SK-N-SH (cell line): ENCODE data around the gene MAPK12. TPM values are rescaled to one million over a fixed set of nuclear protein-coding genes. Genes with fewer than 3 reads are reported as not detected.
"Not testable (repeated sequence)": the region's sequence is repeated elsewhere in the genome, so short reads cannot be mapped to it uniquely, and the experiment has no call there.

Source experiments
- CTCF ChIA-PET: fragments of 300-600, 350-600 bp; formaldehyde crosslinking; extraction: SDS; loops from one replicate; lab custom pipeline; 2021; lab: Yijun Ruan, JAX
- POLR2A ChIA-PET: fragments of 350-600 bp; sonication (Branson Sonifier 250); formaldehyde crosslinking; extraction: SDS; loops from one replicate; lab custom pipeline; 2020; ENCODE audit warnings: antibody characterized with exemption, inconsistent platforms; lab: Yijun Ruan, JAX
- DNase-seq: peaks from one replicate; pipeline ENCODE4 v3.0.0; 2012
- H2AFZ ChIP-seq: fragments of 200-600 bp; sonication (generic); 2 replicates; pipeline ENCODE4 v1.8.1; 2016; ENCODE audit warnings: antibody characterized with exemption, mild to moderate bottlenecking, low read depth
- H3F3A ChIP-seq: fragments of 200-600 bp; sonication (generic); replicated peaks from 2 replicates; pipeline ENCODE3; 2016; ENCODE audit warnings: antibody characterized with exemption, mild to moderate bottlenecking; ENCODE audit not compliant: insufficient read depth
- H3K27ac ChIP-seq, 2 experiments: fragments of 200-500 bp in 1 of 2; fragments of 200-600 bp in 1 of 2; sonication (Bioruptor generic) in 1 of 2; sonication (generic), shearing (Covaris generic) in 1 of 2; 2 replicates each; pipeline versions ENCODE4 v1.5.1 to v1.6.1; 2014 to 2016; ENCODE audit warnings: low read depth in 2 of 2, inconsistent platforms in 1 of 2, low read length in 1 of 2, mild to moderate bottlenecking in 1 of 2, mixed read lengths in 1 of 2
- H3K27me3 ChIP-seq: fragments of 200-600 bp; sonication (generic), shearing (Covaris generic); 2 replicates; pipeline ENCODE4 v1.6.1; 2016; ENCODE audit warnings: mixed run types; ENCODE audit not compliant: insufficient read depth
- H3K36me3 ChIP-seq, 2 experiments: fragments of 200-500 bp in 1 of 2; fragments of 200-600 bp in 1 of 2; sonication (Bioruptor generic) in 1 of 2; sonication (generic) in 1 of 2; replicated peaks in 1 of 2; 2 replicates each; pipeline versions ENCODE3 to v1.5.1; 2014 to 2016; ENCODE audit warnings: low read length in 1 of 2, mild to moderate bottlenecking in 1 of 2; ENCODE audit not compliant: insufficient read depth in 2 of 2, control insufficient read depth in 1 of 2
- H3K4me1 ChIP-seq, 2 experiments: fragments of 200-500 bp in 1 of 2; fragments of 200-600 bp in 1 of 2; sonication (Bioruptor generic) in 1 of 2; sonication (generic), shearing (Covaris generic) in 1 of 2; 2 replicates each; pipeline versions ENCODE4 v1.5.1 to v1.6.1; 2014 to 2016; ENCODE audit warnings: low read depth in 1 of 2, low read length in 1 of 2, mixed run types in 1 of 2; ENCODE audit not compliant: insufficient read depth in 2 of 2, control insufficient read depth in 1 of 2
- H3K4me2 ChIP-seq: fragments of 200-600 bp; sonication (generic), shearing (Covaris generic); 2 replicates; pipeline ENCODE4 v1.6.1; 2017; ENCODE audit warnings: mixed run types
- H3K4me3 ChIP-seq, 2 experiments: fragments of 200-500 bp in 1 of 2; fragments of 200-600 bp in 1 of 2; sonication (Bioruptor generic) in 1 of 2; sonication (generic), shearing (Covaris generic) in 1 of 2; 2 replicates each; pipeline versions ENCODE4 v1.5.1 to v1.8.1; 2014 to 2016; ENCODE audit warnings: low read depth in 2 of 2, inconsistent platforms in 1 of 2, low read length in 1 of 2, mild to moderate bottlenecking in 1 of 2, mixed read lengths in 1 of 2, moderate library complexity in 1 of 2
- H3K79me2 ChIP-seq: fragments of 200-600 bp; sonication (generic); 2 replicates; pipeline ENCODE4 v1.8.1; 2017; ENCODE audit warnings: mild to moderate bottlenecking; ENCODE audit not compliant: insufficient read depth
- H3K9ac ChIP-seq: fragments of 200-600 bp; sonication (generic); 2 replicates; pipeline ENCODE4 v1.6.1; 2017; ENCODE audit warnings: mixed run types
- H3K9me2 ChIP-seq: fragments of 200-600 bp; sonication (generic); 2 replicates; pipeline ENCODE4 v1.6.1; 2017; ENCODE audit warnings: mixed run types
- H3K9me3 ChIP-seq: fragments of 200-600 bp; sonication (generic); 2 replicates; pipeline ENCODE4 v1.6.1; 2017; ENCODE audit warnings: mixed run types, mild to moderate bottlenecking, moderate library complexity
- H4K20me1 ChIP-seq: fragments of 200-600 bp; sonication (generic); 2 replicates; pipeline ENCODE4 v1.6.1; 2017; ENCODE audit warnings: mild to moderate bottlenecking, mixed run types; ENCODE audit not compliant: insufficient read depth
- CTCF ChIP-seq: fragments of 200-600 bp; sonication (generic); IDR thresholded peaks from 2 replicates; pipeline ENCODE4 v1.6.1; 2017; ENCODE audit warnings: antibody characterized with exemption, mild to moderate bottlenecking, moderate library complexity
- EP300 ChIP-seq, 2 experiments: IDR thresholded peaks; 2 replicates each; pipeline versions ENCODE4 v1.4.0 to v1.6.1; 2012; ENCODE audit warnings: borderline replicate concordance in 1 of 2, low read depth in 1 of 2, low read length in 1 of 2
- GABPA ChIP-seq: IDR thresholded peaks from 2 replicates; pipeline ENCODE4 v1.4.0; 2012; ENCODE audit warnings: low read depth, mild to moderate bottlenecking
- IRF3 ChIP-seq: fragments of 150-350 bp; IDR thresholded peaks from 2 replicates; pipeline ENCODE4 v1.6.1; 2016; ENCODE audit warnings: mild to moderate bottlenecking, low read depth, low read length
- JUND ChIP-seq: IDR thresholded peaks from 2 replicates; pipeline ENCODE4 v1.4.0; 2012
- MAX ChIP-seq: IDR thresholded peaks from 2 replicates; pipeline ENCODE4 v1.4.0; 2012; ENCODE audit warnings: low read depth
- NFIC ChIP-seq: IDR thresholded peaks from 2 replicates; pipeline ENCODE4 v1.4.0; 2012; ENCODE audit warnings: borderline replicate concordance
- NRF1 ChIP-seq: IDR thresholded peaks from 2 replicates; pipeline ENCODE4 v1.6.1; 2012; ENCODE audit warnings: low read depth, mild to moderate bottlenecking, low read length
- POLR2AphosphoS5 ChIP-seq: IDR thresholded peaks from 2 replicates; pipeline ENCODE4 v1.6.1; 2012; ENCODE audit warnings: low read depth, low read length
- RAD21 ChIP-seq: IDR thresholded peaks from 2 replicates; pipeline ENCODE4 v1.6.1; 2012; ENCODE audit warnings: mild to moderate bottlenecking, low read length
- RCOR1 ChIP-seq: fragments of 150-350 bp; IDR thresholded peaks from 2 replicates; pipeline ENCODE4 v1.6.1; 2017; ENCODE audit warnings: antibody characterized with exemption, low read length
- RFX5 ChIP-seq: IDR thresholded peaks from 2 replicates; pipeline ENCODE4 v1.6.1; 2012; ENCODE audit warnings: mild to moderate bottlenecking, improper control_type of control experiment, low read length
- SMC3 ChIP-seq: IDR thresholded peaks from 2 replicates; pipeline ENCODE4 v1.6.1; 2012; ENCODE audit warnings: low read depth, low read length, improper control_type of control experiment
- TAF1 ChIP-seq: IDR thresholded peaks from 2 replicates; pipeline ENCODE4 v1.6.1; 2012; ENCODE audit warnings: low read depth, mild to moderate bottlenecking, low read length, moderate library complexity, borderline replicate concordance
- USF1 ChIP-seq: IDR thresholded peaks from 2 replicates; pipeline ENCODE4 v1.4.0; 2012; ENCODE audit warnings: low read depth, borderline replicate concordance
- YY1 ChIP-seq: IDR thresholded peaks from 2 replicates; pipeline ENCODE4 v1.4.0; 2012; ENCODE audit warnings: low read depth, mild to moderate bottlenecking
- WGBS: methylation state at CpG from one replicate; pipeline ENCODE4 v1.1.6; 2017; ENCODE audit warnings: low lambda C conversion rate; 5-methylcytosine and 5-hydroxymethylcytosine counted together
- polyA plus RNA-seq, 3 experiments: library from polyadenylated mRNA; depleted of rRNA; stranded (reverse); fragments of >200 nt; gene quantifications; 2 replicates each; pipeline ENCODE4 v1.2.3, GENCODE V29; 2012

MAPK12 gene
- polyA plus RNA-seq, 1 of the 3 experiments (the other 2 are of a cell fraction): 118 TPM

- Histone ChIP-seq H3K36me3 (peaks cover 21 to 51% of the 10 kb centered on the region in 2 experiments), H3K9ac (no peak overlapping the region), H3K79me2 (no peaks in the 10 kb centered on the region), H3K4me3 (no peak overlapping the region), H3K9me3 (no peaks in the 10 kb centered on the region), H3F3A (peaks cover 35% of the 10 kb centered on the region), H2AFZ (no peak overlapping the region), H3K27ac (no peak overlapping the region; a peak in 1 of 4 replicates), H3K27me3 (no peaks in the 10 kb centered on the region), H3K4me2 (no peak overlapping the region), H4K20me1 (peaks cover 27% of the 10 kb centered on the region; the same call in 1 of the 2 replicates), H3K9me2 (no peaks in the 10 kb centered on the region), H3K4me1 (peaks cover 7 to 13% of the 10 kb centered on the region in 2 experiments; a peak in 2 of 4 replicates)
- ChIA-PET POLR2A (no interaction called here), CTCF (interaction anchor here (0.9 to 11.4 kb wide), 12 partner anchors 9 to 327 kb away, joined by 3 to 101 read pairs (median 9); partner anchors contain the start of genes DENND6B, HDAC10, MAPK12 and PPP6R2)
- TF ChIP-seq EP300 (IDR thresholded peaks at IDR 0.05; ENCODE audit: borderline replicate concordance in 1 of 2, low read depth in 1 of 2, low read length in 1 of 2) (no peak), MAX (no peak), NRF1 (no peak), NFIC (no peak), CTCF (no peak), RFX5 (no peak), TAF1 (no peak), USF1 (no peak), YY1 (no peak), IRF3 (no peak)
- peak; percentile 57 for DNase-seq
- 85% methylated on average over 2 of the region's 7 CpGs for WGBS
These were observed 13.3 kb upstream of the MAPK12 start for GRCh38 chr22:50274771-50275170.

- H3K4me1 ChIP-seq: peaks cover 7 to 15% of the 10 kb centered on the region in 2 experiments; a peak in 2 of 4 replicates
- H3K4me3 ChIP-seq: no peak overlapping the region
- no peak overlapping the region for H3K9ac ChIP-seq
- TF ChIP-seq POLR2AphosphoS5 (no peak), SMC3 (peak; percentile 47; the same call in 1 of the 2 replicates), RAD21 (peak; percentile 42), CTCF (peak; percentile 39), RCOR1 (no peak), JUND (no peak), GABPA (no peak)
- peaks cover 35% of the 10 kb centered on the region for H3F3A ChIP-seq
- H4K20me1 ChIP-seq: peaks cover 27% of the 10 kb centered on the region; the same call in 1 of the 2 replicates
- ChIA-PET CTCF (interaction anchor here (0.8 to 11.4 kb wide), 13 partner anchors 8 to 328 kb away, joined by 3 to 101 read pairs (median 9); partner anchors contain the start of genes DENND6B, HDAC10, MAPK12 and PPP6R2), POLR2A (no interaction called here)
- no peak overlapping the region for H2AFZ ChIP-seq
- peak; percentile 90 for DNase-seq
- no peaks in the 10 kb centered on the region for H3K27me3 ChIP-seq
- WGBS: no CpG with 5 or more reads among the region's 7 CpGs
- H3K4me2 ChIP-seq: no peak overlapping the region
- H3K9me2 ChIP-seq: no peaks in the 10 kb centered on the region
- H3K27ac ChIP-seq: peak overlapping the region in 1 of 2 experiments; percentile 11; a peak in 1 of 4 replicates
- no peaks in the 10 kb centered on the region for H3K9me3 ChIP-seq
- peaks cover 17 to 47% of the 10 kb centered on the region in 2 experiments for H3K36me3 ChIP-seq
- no peaks in the 10 kb centered on the region for H3K79me2 ChIP-seq
These were observed 12.8 kb upstream of the MAPK12 start for GRCh38 chr22:50274311-50274710.

GRCh38 chr22:50273781-50274180 lies 12.3 kb upstream of the MAPK12 start:
- H3K4me2 ChIP-seq, H3K9ac ChIP-seq, H2AFZ ChIP-seq, H3K9me3 ChIP-seq, H3K27me3 ChIP-seq, H3K9me2 ChIP-seq, DNase-seq, H3K79me2 ChIP-seq, POLR2A ChIA-PET, H3K4me3 ChIP-seq: not testable (repeated sequence)
- CTCF ChIA-PET: interaction anchor here (0.8 to 11.4 kb wide), 12 partner anchors 8 to 68 kb away, joined by 3 to 101 read pairs (median 9); partner anchors contain the start of genes DENND6B, HDAC10, MAPK12 and PPP6R2
- Histone ChIP-seq H3F3A (peaks cover 39% of the 10 kb centered on the region), H3K36me3 (peaks cover 17 to 42% of the 10 kb centered on the region in 2 experiments), H3K4me1 (peaks cover 7 to 20% of the 10 kb centered on the region in 2 experiments; a peak in 2 of 4 replicates), H4K20me1 (peaks cover 27% of the 10 kb centered on the region; the same call in 1 of the 2 replicates), H3K27ac (peak overlapping the region in 1 of 2 experiments; percentile 11; a peak in 1 of 4 replicates)
- 96% methylated on average over 10 of the region's 10 CpGs for WGBS
